ENCODE measurements around the gene CDHR2. TPM values are rescaled to one million over a fixed set of nuclear protein-coding genes. Genes with fewer than 3 reads are reported as not detected.
A peak's percentile ranks its signal among the peaks of the same experiment; 100 is the strongest.

CDHR2 gene
- total and polyA plus RNA-seq, 2 experiments from 2014 or later: 0.59 to 0.60 TPM

DNA sequence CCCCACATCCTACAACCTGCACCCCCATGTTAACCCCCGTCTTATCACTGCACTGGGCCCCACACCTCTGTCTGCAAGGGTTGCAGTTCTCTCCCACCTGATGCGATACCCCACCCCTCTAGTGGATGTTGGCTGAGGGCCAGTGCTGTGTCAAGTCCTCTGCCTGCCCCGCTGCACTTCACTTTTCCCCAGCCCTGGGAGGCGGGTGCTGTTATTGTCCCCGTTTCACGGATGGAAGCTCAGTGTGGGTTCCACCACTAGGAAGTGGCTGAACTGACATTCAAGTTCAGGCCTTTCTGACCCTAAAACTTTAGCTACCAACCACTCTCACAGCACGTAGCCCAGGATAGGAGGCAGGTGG is 77.7 kb downstream of the CDHR2 start:
- no peak for TF ChIP-seq CTCF (IDR thresholded peaks at IDR 0.05; ENCODE audit: low read depth, low read length)
- H3K36me3 ChIP-seq: no peaks in the 10 kb centered on the region
- no peak overlapping the region for H3K27ac ChIP-seq
- H3K9me3 ChIP-seq (ENCODE audit: low read depth): no peaks in the 10 kb centered on the region
- H3K4me1 ChIP-seq (ENCODE audit: low read depth): no peaks in the 10 kb centered on the region
- no peak for DNase-seq (ENCODE audit: low read depth in 1 of 2, low spot score in 1 of 2)
- H3K27me3 ChIP-seq: peaks cover 46% of the 10 kb centered on the region
- H3K4me3 ChIP-seq: no peak overlapping the region

DNA sequence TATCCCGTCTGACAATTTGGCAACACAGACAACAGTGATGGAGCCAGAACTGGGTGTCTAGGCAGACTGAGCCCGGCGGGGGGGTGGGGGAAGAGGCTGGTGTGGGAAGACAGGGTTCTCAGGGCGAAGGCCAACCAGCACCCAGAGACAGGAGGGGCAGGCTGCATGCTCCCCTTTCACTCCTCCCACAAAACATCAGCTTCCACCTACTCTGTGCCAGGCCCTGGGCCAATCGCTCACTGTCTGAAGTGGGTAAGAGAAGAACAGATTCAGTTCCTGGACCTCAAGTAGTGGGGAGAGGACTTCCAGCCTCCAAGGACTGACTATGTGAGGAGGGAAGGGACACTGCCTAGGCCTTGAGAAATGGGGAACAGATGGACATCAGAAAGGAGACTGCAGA is 78.4 kb downstream of the CDHR2 start:
- no peak for TF ChIP-seq CTCF (IDR thresholded peaks at IDR 0.05; ENCODE audit: low read depth, low read length)
- Histone ChIP-seq H3K27ac (no peak overlapping the region), H3K4me3 (no peak overlapping the region), H3K9me3 (ENCODE audit: low read depth) (no peaks in the 10 kb centered on the region), H3K4me1 (ENCODE audit: low read depth) (no peaks in the 10 kb centered on the region), H3K27me3 (peaks cover 49% of the 10 kb centered on the region), H3K36me3 (no peaks in the 10 kb centered on the region)
- DNase-seq (ENCODE audit: low read depth in 1 of 2, low spot score in 1 of 2): no peak

- Histone ChIP-seq H3K36me3 (no peaks in the 10 kb centered on the region), H3K4me3 (no peak overlapping the region), H3K4me1 (ENCODE audit: low read depth) (no peaks in the 10 kb centered on the region), H3K9me3 (ENCODE audit: low read depth) (no peaks in the 10 kb centered on the region), H3K27ac (no peak overlapping the region), H3K27me3 (peaks cover 52% of the 10 kb centered on the region)
- TF ChIP-seq CTCF (IDR thresholded peaks at IDR 0.05; ENCODE audit: low read depth, low read length): no peak
- no peak for DNase-seq (ENCODE audit: low read depth in 1 of 2, low spot score in 1 of 2)
Observed at GRCh38 chr5:176628406-176629228, 79.5 kb downstream of the CDHR2 start.

- no peak for DNase-seq (ENCODE audit: low read depth in 1 of 2, low spot score in 1 of 2)
- Histone ChIP-seq H3K4me3 (peak overlapping the region; percentile 56), H3K27ac (no peak overlapping the region), H3K4me1 (ENCODE audit: low read depth) (no peaks in the 10 kb centered on the region), H3K27me3 (peaks cover 52% of the 10 kb centered on the region), H3K36me3 (no peaks in the 10 kb centered on the region), H3K9me3 (ENCODE audit: low read depth) (no peaks in the 10 kb centered on the region)
- TF ChIP-seq CTCF (IDR thresholded peaks at IDR 0.05; ENCODE audit: low read depth, low read length): no peak
Observed at GRCh38 chr5:176629317-176629852, 80.2 kb downstream of the CDHR2 start.

GRCh38 chr5:176629853-176630680 is 80.9 kb downstream of the CDHR2 start, which contains the start of the genes EIF4E1B and SNCB:
EIF4E1B (plus strand) TSS chr5:176630675; CDS start chr5:176642788, 12,113 bp downstream.
SNCB (minus strand) TSS chr5:176630534; CDS start chr5:176629654, 880 bp downstream.
- H3K36me3 ChIP-seq: no peaks in the 10 kb centered on the region
- peak; percentile 53 to 80 for DNase-seq (ENCODE audit: low read depth in 1 of 2, low spot score in 1 of 2)
- H3K4me3 ChIP-seq: peak within 1 kb of the TSS; percentile 56
- TF ChIP-seq CTCF (IDR thresholded peaks at IDR 0.05; ENCODE audit: low read depth, low read length): no peak
- H3K9me3 ChIP-seq (ENCODE audit: low read depth): no peaks in the 10 kb centered on the region
- H3K27me3 ChIP-seq: peaks cover 52% of the 10 kb centered on the region
- H3K27ac ChIP-seq: no peak within 1 kb of the TSS
- no peaks in the 10 kb centered on the region for H3K4me1 ChIP-seq (ENCODE audit: low read depth)
